GM12891 (cell line): ENCODE results near the gene LRRC27.

ENCODE experiments used
- POLR2A ChIP-seq: IDR thresholded peaks from 2 replicates; pipeline ENCODE4 v1.6.1; 2011; ENCODE audit warnings: low read depth, low read length, control low read depth
- POLR2AphosphoS5 ChIP-seq: IDR thresholded peaks from 2 replicates; pipeline ENCODE4 v1.6.1; 2011; ENCODE audit warnings: low read depth, low read length, control low read depth

GRCh38 chr10:132310701-132311337 lies 21.2 kb upstream of the LRRC27 start:
- TF ChIP-seq POLR2AphosphoS5 = no peak
- TF ChIP-seq POLR2A = no peak
